ENCODE measurements around the gene NR4A3.

NR4A3 gene

GRCh38 chr9:99832558-99832864 is 10.8 kb downstream of the NR4A3 start:
- no peak for TF ChIP-seq CTCF (IDR thresholded peaks at IDR 0.05; ENCODE audit: low read depth, low read length, missing control alignments)
- H3K4me3 ChIP-seq (ENCODE audit: low read depth, low read length), result no peak overlapping the region
- DNase-seq (ENCODE audit: low read depth), result no peak

- TF ChIP-seq CTCF (IDR thresholded peaks at IDR 0.05; ENCODE audit: low read depth, low read length, missing control alignments), result no peak
- no peak overlapping the region for H3K4me3 ChIP-seq (ENCODE audit: low read depth, low read length)
- DNase-seq (ENCODE audit: low read depth), result no peak
Observed at GRCh38 chr9:99833735-99834134, 12.1 kb downstream of the NR4A3 start.

- TF ChIP-seq CTCF (IDR thresholded peaks at IDR 0.05; ENCODE audit: low read depth, low read length, missing control alignments), result no peak
- DNase-seq (ENCODE audit: low read depth), result no peak
- H3K4me3 ChIP-seq (ENCODE audit: low read depth, low read length), result no peak overlapping the region
Observed at GRCh38 chr9:99834474-99834873, 12.8 kb downstream of the NR4A3 start.

GRCh38 chr9:99835142-99835541 is 13.5 kb downstream of the NR4A3 start:
- no peak for DNase-seq (ENCODE audit: low read depth)
- no peak overlapping the region for H3K4me3 ChIP-seq (ENCODE audit: low read depth, low read length)
- TF ChIP-seq CTCF (IDR thresholded peaks at IDR 0.05; ENCODE audit: low read depth, low read length, missing control alignments), result no peak

GRCh38 chr9:99835581-99835980 is 13.9 kb downstream of the NR4A3 start:
- DNase-seq (ENCODE audit: low read depth), result no peak
- no peak overlapping the region for H3K4me3 ChIP-seq (ENCODE audit: low read depth, low read length)
- TF ChIP-seq CTCF (IDR thresholded peaks at IDR 0.05; ENCODE audit: low read depth, low read length, missing control alignments), result no peak

- no peak overlapping the region for H3K4me3 ChIP-seq (ENCODE audit: low read depth, low read length)
- DNase-seq (ENCODE audit: low read depth), result no peak
- TF ChIP-seq CTCF (IDR thresholded peaks at IDR 0.05; ENCODE audit: low read depth, low read length, missing control alignments), result no peak
Observed at GRCh38 chr9:99840072-99840471, 18.4 kb downstream of the NR4A3 start.

GRCh38 chr9:99845063-99845462 is 23.4 kb downstream of the NR4A3 start:
- no peak for TF ChIP-seq CTCF (IDR thresholded peaks at IDR 0.05; ENCODE audit: low read depth, low read length, missing control alignments)
- DNase-seq (ENCODE audit: low read depth), result no peak
- H3K4me3 ChIP-seq (ENCODE audit: low read depth, low read length), result no peak overlapping the region
